ENCODE measurements around the gene PSMF1.

The PSMF1 gene

DNA sequence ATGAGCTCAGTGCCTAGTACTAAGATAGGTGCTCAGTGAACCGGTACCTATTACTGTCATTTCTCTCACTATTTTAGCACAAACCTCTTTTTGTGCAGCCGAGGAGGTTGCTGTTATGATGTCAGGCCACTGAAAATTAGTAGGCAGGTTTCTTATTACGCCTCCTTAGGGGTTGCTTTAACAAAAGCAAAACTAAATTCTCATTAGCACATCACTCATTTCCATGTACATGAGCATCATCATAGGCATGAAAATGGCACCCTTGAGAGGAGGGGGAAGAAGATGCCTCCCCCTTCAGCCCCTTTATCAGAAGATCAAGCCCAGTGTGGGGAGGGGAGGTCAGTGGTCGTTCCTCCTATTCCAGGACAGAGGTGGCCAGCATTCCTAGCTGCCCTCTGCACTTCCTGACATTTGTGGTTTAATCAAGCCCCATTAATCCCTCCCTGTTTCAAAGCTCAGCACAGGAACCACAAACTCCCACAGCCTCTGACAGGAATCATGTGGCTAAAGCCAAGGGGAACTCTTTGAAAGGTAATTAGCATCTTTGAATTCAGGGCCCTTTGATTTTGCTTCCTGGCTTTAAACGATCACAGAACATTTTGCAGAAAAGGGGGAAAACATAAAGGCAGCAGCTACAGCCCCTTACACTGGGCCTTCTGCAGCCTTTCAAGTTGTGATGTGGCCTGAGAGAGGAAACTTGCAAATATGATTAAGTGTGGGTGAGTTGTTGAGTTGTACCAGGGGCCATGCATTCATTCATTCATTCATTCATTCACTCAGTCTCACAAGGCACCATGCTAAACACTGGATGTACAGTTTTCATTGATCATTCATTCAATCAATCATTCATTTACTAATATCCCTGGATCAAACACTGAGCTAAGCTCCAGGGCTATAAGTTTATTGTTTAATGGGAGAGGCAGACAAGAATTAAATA lies 31.9 kb upstream of the PSMF1 start:
- H3K9me2 ChIP-seq (replicated peaks; ENCODE audit: insufficient read depth, low read length): no peaks in the 10 kb centered on the region

DNA sequence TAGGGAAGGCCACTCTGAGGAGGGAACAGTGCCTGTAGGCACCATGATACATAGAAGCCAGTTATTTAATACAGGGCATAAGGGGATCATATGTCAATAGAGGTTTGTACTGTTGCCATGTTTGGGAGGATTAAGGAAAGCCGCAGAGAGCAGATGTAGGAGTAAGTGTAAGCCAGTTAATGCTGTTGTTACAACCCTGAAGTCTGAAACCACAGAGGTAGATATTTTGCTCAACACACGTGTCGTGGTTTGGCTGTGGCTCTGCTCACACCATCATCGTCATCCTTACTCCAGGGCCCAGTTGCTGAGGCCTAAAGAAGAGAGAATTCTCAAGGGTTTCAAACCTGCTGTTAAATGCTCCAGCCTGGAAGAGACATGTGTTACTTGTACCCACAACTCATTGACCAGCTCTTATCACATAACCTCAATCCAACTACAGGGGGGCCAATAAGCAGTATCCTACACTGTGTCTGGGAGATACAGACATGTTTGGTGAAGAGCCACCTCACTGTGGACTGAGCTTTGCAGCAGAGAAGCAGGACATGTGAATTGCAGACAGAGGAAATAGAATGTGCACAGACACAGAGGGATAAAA lies 31.0 kb upstream of the PSMF1 start:
- no peak overlapping the region; the same call in 1 of the 2 replicates for H3K4me2 ChIP-seq (ENCODE audit: low read depth, low read length)
- H3F3A ChIP-seq (ENCODE audit: insufficient read depth, low read length): peaks cover 19% of the 10 kb centered on the region
- no peaks in the 10 kb centered on the region for H3K36me3 ChIP-seq (replicated peaks; ENCODE audit: insufficient read depth, low read length)
- peak; percentile 65 for DNase-seq
- no peaks in the 10 kb centered on the region for H3K9me2 ChIP-seq (replicated peaks; ENCODE audit: insufficient read depth, low read length)
- H2AFZ ChIP-seq (ENCODE audit: low read length): no peak overlapping the region
- H3K9me3 ChIP-seq (replicated peaks; ENCODE audit: insufficient read depth, low read length): no peaks in the 10 kb centered on the region
- H3K27me3 ChIP-seq (replicated peaks; ENCODE audit: insufficient read depth, low read length): no peaks in the 10 kb centered on the region
- H3K4me1 ChIP-seq (ENCODE audit: low read length): peaks cover 43% of the 10 kb centered on the region
- H3K9ac ChIP-seq (ENCODE audit: low read length): no peak overlapping the region
- peak overlapping the region; percentile 47; the same call in 1 of the 2 replicates for H3K27ac ChIP-seq (ENCODE audit: low read length)
- no peak overlapping the region for H3K4me3 ChIP-seq (ENCODE audit: low read length)
- TF ChIP-seq EZH2phosphoT487 (IDR thresholded peaks at IDR 0.05; ENCODE audit: low read length) (no peak), EZH2 (optimal IDR thresholded peaks at IDR 0.05; ENCODE audit: low read depth, low read length) (no peak)
- TF ChIP-seq, protein P1, sequence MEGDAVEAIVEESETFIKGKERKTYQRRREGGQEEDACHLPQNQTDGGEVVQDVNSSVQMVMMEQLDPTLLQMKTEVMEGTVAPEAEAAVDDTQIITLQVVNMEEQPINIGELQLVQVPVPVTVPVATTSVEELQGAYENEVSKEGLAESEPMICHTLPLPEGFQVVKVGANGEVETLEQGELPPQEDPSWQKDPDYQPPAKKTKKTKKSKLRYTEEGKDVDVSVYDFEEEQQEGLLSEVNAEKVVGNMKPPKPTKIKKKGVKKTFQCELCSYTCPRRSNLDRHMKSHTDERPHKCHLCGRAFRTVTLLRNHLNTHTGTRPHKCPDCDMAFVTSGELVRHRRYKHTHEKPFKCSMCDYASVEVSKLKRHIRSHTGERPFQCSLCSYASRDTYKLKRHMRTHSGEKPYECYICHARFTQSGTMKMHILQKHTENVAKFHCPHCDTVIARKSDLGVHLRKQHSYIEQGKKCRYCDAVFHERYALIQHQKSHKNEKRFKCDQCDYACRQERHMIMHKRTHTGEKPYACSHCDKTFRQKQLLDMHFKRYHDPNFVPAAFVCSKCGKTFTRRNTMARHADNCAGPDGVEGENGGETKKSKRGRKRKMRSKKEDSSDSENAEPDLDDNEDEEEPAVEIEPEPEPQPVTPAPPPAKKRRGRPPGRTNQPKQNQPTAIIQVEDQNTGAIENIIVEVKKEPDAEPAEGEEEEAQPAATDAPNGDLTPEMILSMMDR (IDR thresholded peaks at IDR 0.05; ENCODE audit: low read length): no peak
- H3K79me2 ChIP-seq (ENCODE audit: low read length): no peaks in the 10 kb centered on the region
- H4K20me1 ChIP-seq (ENCODE audit: insufficient read depth, low read length): no peaks in the 10 kb centered on the region

More for the DNA sequence above, 31.9 kb upstream of the PSMF1 start:
- H3K9me3 ChIP-seq (replicated peaks; ENCODE audit: insufficient read depth, low read length): no peaks in the 10 kb centered on the region
- H3K4me2 ChIP-seq (ENCODE audit: low read depth, low read length): no peak overlapping the region
- no peaks in the 10 kb centered on the region for H3K79me2 ChIP-seq (ENCODE audit: low read length)
- peaks cover 19% of the 10 kb centered on the region for H3F3A ChIP-seq (ENCODE audit: insufficient read depth, low read length)
- no peak overlapping the region for H3K27ac ChIP-seq (ENCODE audit: low read length)
- H3K4me1 ChIP-seq (ENCODE audit: low read length): peaks cover 43% of the 10 kb centered on the region
- H2AFZ ChIP-seq (ENCODE audit: low read length): no peak overlapping the region
- H4K20me1 ChIP-seq (ENCODE audit: insufficient read depth, low read length): no peaks in the 10 kb centered on the region
- H3K9ac ChIP-seq (ENCODE audit: low read length): no peak overlapping the region
- TF ChIP-seq, protein P1 (IDR thresholded peaks at IDR 0.05; ENCODE audit: low read length): no peak
- TF ChIP-seq EZH2phosphoT487 (IDR thresholded peaks at IDR 0.05; ENCODE audit: low read length) (no peak), EZH2 (optimal IDR thresholded peaks at IDR 0.05; ENCODE audit: low read depth, low read length) (no peak)
- H3K4me3 ChIP-seq (ENCODE audit: low read length): no peak overlapping the region
- no peaks in the 10 kb centered on the region for H3K36me3 ChIP-seq (replicated peaks; ENCODE audit: insufficient read depth, low read length)
- no peaks in the 10 kb centered on the region for H3K27me3 ChIP-seq (replicated peaks; ENCODE audit: insufficient read depth, low read length)
- DNase-seq: no peak

DNA sequence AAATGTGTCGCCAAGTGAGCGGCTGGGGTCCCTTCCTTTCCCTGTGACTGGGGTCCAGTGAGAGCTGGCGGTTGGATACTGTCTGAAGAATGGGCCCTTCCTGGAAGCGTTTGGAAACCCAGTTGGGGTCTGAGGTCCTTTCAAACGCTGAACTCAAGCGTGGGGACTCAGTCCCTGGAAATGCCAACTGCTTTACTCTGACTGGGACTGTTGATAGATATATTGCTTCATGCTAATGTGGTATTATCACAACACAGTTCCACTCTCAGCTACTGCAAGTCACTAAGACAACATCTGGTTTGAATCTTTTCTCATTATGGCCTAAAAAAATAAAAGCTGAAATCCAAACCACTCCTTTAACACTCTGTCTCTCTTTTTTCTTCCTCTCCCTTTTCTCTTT lies 23.7 kb upstream of the PSMF1 start:
- no peaks in the 10 kb centered on the region for H4K20me1 ChIP-seq (ENCODE audit: insufficient read depth, low read length)
- H3F3A ChIP-seq (ENCODE audit: insufficient read depth, low read length): no peaks in the 10 kb centered on the region
- H3K36me3 ChIP-seq (replicated peaks; ENCODE audit: insufficient read depth, low read length): no peaks in the 10 kb centered on the region
- no peaks in the 10 kb centered on the region for H3K79me2 ChIP-seq (ENCODE audit: low read length)
- H3K4me1 ChIP-seq (ENCODE audit: low read length): no peaks in the 10 kb centered on the region
- H3K9me3 ChIP-seq (replicated peaks; ENCODE audit: insufficient read depth, low read length): no peaks in the 10 kb centered on the region
- H3K9me2 ChIP-seq (replicated peaks; ENCODE audit: insufficient read depth, low read length): no peaks in the 10 kb centered on the region
- no peak overlapping the region for H3K27ac ChIP-seq (ENCODE audit: low read length)
- TF ChIP-seq EZH2phosphoT487 (IDR thresholded peaks at IDR 0.05; ENCODE audit: low read length) (no peak), EZH2 (optimal IDR thresholded peaks at IDR 0.05; ENCODE audit: low read depth, low read length) (no peak)
- TF ChIP-seq, protein P1 (IDR thresholded peaks at IDR 0.05; ENCODE audit: low read length): no peak
- H3K4me3 ChIP-seq (ENCODE audit: low read length): no peak overlapping the region
- H3K27me3 ChIP-seq (replicated peaks; ENCODE audit: insufficient read depth, low read length): no peaks in the 10 kb centered on the region
- no peak for DNase-seq
- no peak overlapping the region for H3K4me2 ChIP-seq (ENCODE audit: low read depth, low read length)
- H3K9ac ChIP-seq (ENCODE audit: low read length): no peak overlapping the region
- no peak overlapping the region for H2AFZ ChIP-seq (ENCODE audit: low read length)

Data from MM.1S (cell line).